Breast epithelium (tissue), 4 donors: ENCODE results near the gene CYB5R3. TPM values are rescaled to one million over a fixed set of nuclear protein-coding genes. Genes with fewer than 3 reads are reported as not detected.
A peak's percentile ranks its signal among the peaks of the same experiment; 100 is the strongest.

Source experiments
- DNase-seq, 2 donors: peaks; one replicate each; pipeline ENCODE4 v3.0.0-alpha.2; 2019; ENCODE audit warnings: low spot score in 2 of 2
- H3K27ac ChIP-seq, 2 donors: fragments of 200-600 bp; sonication (generic) in 1 of 2; one replicate each; pipeline ENCODE4 v1.5.1; 2016 to 2019; ENCODE audit warnings: mild to moderate bottlenecking in 1 of 2
- H3K27me3 ChIP-seq, 2 donors: fragments of 200-600 bp; sonication (generic) in 1 of 2; one replicate each; pipeline versions ENCODE4 v1.5.1 to v1.6.0; 2017 to 2019; ENCODE audit warnings: control low read depth in 1 of 2, mild to moderate bottlenecking in 1 of 2
- H3K36me3 ChIP-seq: fragments of 200-600 bp; one replicate; pipeline ENCODE4 v1.5.1; 2019
- H3K4me1 ChIP-seq, 2 donors: fragments of 200-600 bp; sonication (generic); one replicate each; pipeline ENCODE4 v1.5.1; 2016 to 2019; ENCODE audit warnings: control low read depth in 1 of 2
- H3K4me3 ChIP-seq, 3 donors: fragments of 200-600 bp; sonication (generic); 1 replicate in 2 of 3; 2 replicates in 1 of 3; pipeline ENCODE4 v1.5.1; 2016 to 2019; ENCODE audit warnings: mild to moderate bottlenecking in 3 of 3, moderate library complexity in 2 of 3
- H3K9me3 ChIP-seq, 2 donors: fragments of 200-600 bp; sonication (generic) in 1 of 2; one replicate each; pipeline ENCODE4 v1.5.1; 2016 to 2019; ENCODE audit warnings: control low read depth in 1 of 2
- CTCF ChIP-seq, 3 donors: fragments of 450-650 bp; IDR thresholded peaks; one replicate each; pipeline ENCODE4 v1.5.1; 2016 to 2017; ENCODE audit warnings: antibody characterized with exemption in 3 of 3, mild to moderate bottlenecking in 3 of 3, moderate library complexity in 3 of 3
- POLR2A ChIP-seq: fragments of 450-650 bp; IDR thresholded peaks from one replicate; pipeline ENCODE4 v1.6.1; 2016; ENCODE audit warnings: antibody characterized with exemption, mild to moderate bottlenecking, moderate library complexity
- POLR2AphosphoS5 ChIP-seq, 3 donors: sonication (generic); formaldehyde crosslinking; IDR thresholded peaks; one replicate each; pipeline ENCODE4 v1.6.1; 2017; ENCODE audit warnings: antibody characterized with exemption in 3 of 3
- intact Hi-C: fragments of 100-400 bp; cut with DNase I; formaldehyde crosslinking; loops from one replicate; pipeline ENCODE4 v1.15.1; 2023; ENCODE audit warnings: low total_unique reads
- total RNA-seq, 3 donors: library from RNA; depleted of rRNA; stranded (reverse); fragments of >200 nt; gene quantifications; one replicate each; pipeline ENCODE4 v1.1.0, GENCODE V29; 2016

The CYB5R3 gene
- total RNA-seq, 3 donors from 2014 or later, result 56.5 to 248 (median 87.5) TPM

- H3K4me3 ChIP-seq, result peak overlapping the region; percentile 70 to 92 (median 87)
- H3K9me3 ChIP-seq, result no peaks in the 10 kb centered on the region
- no peaks in the 10 kb centered on the region for H3K36me3 ChIP-seq
- peak; percentile 90 for DNase-seq
- H3K27me3 ChIP-seq, result no peaks in the 10 kb centered on the region
- TF ChIP-seq POLR2AphosphoS5 (IDR thresholded peaks at IDR 0.05), result peak; percentile 96 to 99 (median 98)
- TF ChIP-seq POLR2A, result peak; percentile 97
- no peak for TF ChIP-seq CTCF (IDR thresholded peaks at IDR 0.05)
- H3K4me1 ChIP-seq, result peaks cover 10 to 23% of the 10 kb centered on the region in 2 donors
- peak overlapping the region; percentile 98 for H3K27ac ChIP-seq
- intact Hi-C loops, result no loop called here
These were observed 33.9 kb downstream of the CYB5R3 start for GRCh38 chr22:42615092-42615859.

GRCh38 chr22:42614312-42615091, 34.7 kb downstream of the CYB5R3 start, which contains the start of gene POLDIP3:
Gene POLDIP3, minus strand, starts transcription at chr22:42614883. Its CDS starts 26 bp downstream, at chr22:42614857.
- peaks cover 10 to 23% of the 10 kb centered on the region in 2 donors for H3K4me1 ChIP-seq

GRCh38 chr22:42613872-42614301, 35.3 kb downstream of the CYB5R3 start:
- peak overlapping the region; percentile 70 to 92 (median 87) for H3K4me3 ChIP-seq
- no peaks in the 10 kb centered on the region for H3K27me3 ChIP-seq
- intact Hi-C loops, result no loop called here
- DNase-seq, result no peak
- H3K36me3 ChIP-seq, result no peaks in the 10 kb centered on the region
- H3K9me3 ChIP-seq, result no peaks in the 10 kb centered on the region
- H3K4me1 ChIP-seq, result peaks cover 10 to 23% of the 10 kb centered on the region in 2 donors
- TF ChIP-seq POLR2AphosphoS5 (IDR thresholded peaks at IDR 0.05) (no peak), POLR2A (no peak), CTCF (IDR thresholded peaks at IDR 0.05) (no peak)
- H3K27ac ChIP-seq, result peak overlapping the region; percentile 98

More at GRCh38 chr22:42614312-42615091, 34.7 kb downstream of the CYB5R3 start, which contains the start of gene POLDIP3:
- H3K9me3 ChIP-seq, result no peaks in the 10 kb centered on the region
- peak within 1 kb of the TSS; percentile 98 for H3K27ac ChIP-seq
- TF ChIP-seq POLR2AphosphoS5 (IDR thresholded peaks at IDR 0.05), result peak in 2 of 3 donors; percentile 62 to 85
- peak; percentile 24 to 59 (median 40) for TF ChIP-seq CTCF (IDR thresholded peaks at IDR 0.05)
- peak; percentile 59 for TF ChIP-seq POLR2A
- H3K36me3 ChIP-seq, result no peaks in the 10 kb centered on the region
- H3K4me3 ChIP-seq, result peak within 1 kb of the TSS; percentile 70 to 92 (median 87)
- DNase-seq, result peak; percentile 99
- intact Hi-C loops, result no loop called here
- H3K27me3 ChIP-seq, result no peaks in the 10 kb centered on the region

- intact Hi-C loops, result no loop called here
- peak overlapping the region in 2 of 3 donors; percentile 87 to 92 for H3K4me3 ChIP-seq
- no peak for DNase-seq
- H3K27ac ChIP-seq, result peak overlapping the region; percentile 13 to 98
- no peaks in the 10 kb centered on the region for H3K36me3 ChIP-seq
- no peaks in the 10 kb centered on the region for H3K9me3 ChIP-seq
- H3K4me1 ChIP-seq, result peaks cover 10 to 23% of the 10 kb centered on the region in 2 donors
- TF ChIP-seq CTCF (IDR thresholded peaks at IDR 0.05), result no peak
- TF ChIP-seq POLR2A, result no peak
- no peak for TF ChIP-seq POLR2AphosphoS5 (IDR thresholded peaks at IDR 0.05)
- no peaks in the 10 kb centered on the region for H3K27me3 ChIP-seq
These were observed 36.9 kb downstream of the CYB5R3 start for GRCh38 chr22:42612336-42612735.
